ENCODE measurements around the gene PIK3CD. TPM values are rescaled to one million over a fixed set of nuclear protein-coding genes. Genes with fewer than 3 reads are reported as not detected.

PIK3CD gene
- total RNA-seq, 1 donor from 2014 or later: 1.8 TPM

- H3K4me1 Mint-ChIP-seq (ENCODE audit: unreplicated experiment): no peaks in the 10 kb centered on the region
- H3K4me3 Mint-ChIP-seq: no peak overlapping the region
- H3K27ac Mint-ChIP-seq: no peak overlapping the region
- no peak for TF ChIP-seq CTCF (conservative IDR thresholded peaks at IDR 0.05)
- H3K36me3 Mint-ChIP-seq: peaks cover 38% of the 10 kb centered on the region
- no peak for DNase-seq (ENCODE audit: extremely low spot score, unreplicated experiment)
- no peaks in the 10 kb centered on the region for H3K27me3 Mint-ChIP-seq
- H3K9me3 Mint-ChIP-seq: no peaks in the 10 kb centered on the region
These were observed 81.7 kb downstream of the PIK3CD start for GRCh38 chr1:9733160-9733789.

GRCh38 chr1:9735800-9736199, 84.3 kb downstream of the PIK3CD start:
- Mint-ChIP-seq H3K4me1 (ENCODE audit: unreplicated experiment) (no peaks in the 10 kb centered on the region), H3K27me3 (no peaks in the 10 kb centered on the region), H3K27ac (no peak overlapping the region), H3K36me3 (peaks cover 36% of the 10 kb centered on the region), H3K9me3 (no peaks in the 10 kb centered on the region), H3K4me3 (no peak overlapping the region)
- no peak for DNase-seq (ENCODE audit: extremely low spot score, unreplicated experiment)
- TF ChIP-seq CTCF (conservative IDR thresholded peaks at IDR 0.05): no peak

- Mint-ChIP-seq H3K4me1 (ENCODE audit: unreplicated experiment) (no peaks in the 10 kb centered on the region), H3K4me3 (no peak overlapping the region), H3K36me3 (peaks cover 37% of the 10 kb centered on the region), H3K9me3 (no peaks in the 10 kb centered on the region), H3K27ac (no peak overlapping the region), H3K27me3 (no peaks in the 10 kb centered on the region)
- DNase-seq (ENCODE audit: extremely low spot score, unreplicated experiment): no peak
- TF ChIP-seq CTCF (conservative IDR thresholded peaks at IDR 0.05): no peak
These were observed 84.7 kb downstream of the PIK3CD start for GRCh38 chr1:9736241-9736640.

DNA sequence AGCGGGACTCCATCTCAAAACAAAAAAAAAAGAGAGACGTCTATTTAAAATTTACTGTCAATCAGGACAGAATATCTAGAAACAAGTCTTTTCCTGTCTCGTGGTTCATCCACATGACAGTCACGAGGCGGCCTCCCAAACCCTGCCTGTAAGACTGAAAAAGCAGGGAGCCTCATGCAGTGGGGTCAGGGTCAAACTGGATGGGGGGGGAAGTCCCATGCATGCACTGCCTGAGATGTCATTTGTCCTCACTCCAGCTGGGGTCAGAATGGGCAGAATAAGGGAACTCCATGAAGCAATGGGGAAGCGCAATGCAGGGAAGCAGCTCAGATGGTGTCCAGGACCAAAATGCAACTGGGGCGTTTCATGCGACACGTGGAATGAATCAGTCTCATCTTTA, 85.5 kb downstream of the PIK3CD start:
- no peaks in the 10 kb centered on the region for H3K9me3 Mint-ChIP-seq
- H3K4me3 Mint-ChIP-seq: no peak overlapping the region
- no peaks in the 10 kb centered on the region for H3K27me3 Mint-ChIP-seq
- peaks cover 34% of the 10 kb centered on the region for H3K36me3 Mint-ChIP-seq
- H3K4me1 Mint-ChIP-seq (ENCODE audit: unreplicated experiment): no peaks in the 10 kb centered on the region
- DNase-seq (ENCODE audit: extremely low spot score, unreplicated experiment): no peak
- TF ChIP-seq CTCF (conservative IDR thresholded peaks at IDR 0.05): no peak
- H3K27ac Mint-ChIP-seq: peak overlapping the region; percentile 40

DNA sequence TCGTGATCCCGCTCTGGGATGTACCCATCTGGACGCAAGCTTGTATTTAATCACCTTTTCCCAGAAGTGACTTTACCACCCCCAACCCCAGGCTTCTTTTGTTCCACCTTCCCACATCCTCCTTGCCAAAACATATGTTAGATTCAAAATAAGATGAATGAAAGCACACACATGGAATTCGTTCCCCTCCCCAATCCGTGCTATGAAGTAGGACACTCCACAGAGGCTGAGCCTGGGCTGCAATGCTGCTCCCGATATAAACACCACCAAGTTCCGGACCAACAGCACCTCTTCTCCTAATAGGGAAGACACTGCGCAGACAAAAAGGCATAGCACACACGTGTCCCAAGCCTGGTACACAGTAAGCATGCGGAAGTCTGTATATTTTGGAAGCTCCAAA, 86.1 kb downstream of the PIK3CD start:
- no peaks in the 10 kb centered on the region for H3K27me3 Mint-ChIP-seq
- peak overlapping the region; percentile 40 for H3K27ac Mint-ChIP-seq
- DNase-seq (ENCODE audit: extremely low spot score, unreplicated experiment): no peak
- peaks cover 32% of the 10 kb centered on the region for H3K36me3 Mint-ChIP-seq
- no peaks in the 10 kb centered on the region for H3K4me1 Mint-ChIP-seq (ENCODE audit: unreplicated experiment)
- H3K4me3 Mint-ChIP-seq: no peak overlapping the region
- TF ChIP-seq CTCF (conservative IDR thresholded peaks at IDR 0.05): no peak
- H3K9me3 Mint-ChIP-seq: no peaks in the 10 kb centered on the region

Measured in type B pancreatic cell (in vitro differentiated cells).